Transverse colon (tissue), 4 donors: ENCODE measurements around the gene FOXP1. TPM values are rescaled to one million over a fixed set of nuclear protein-coding genes. Genes with fewer than 3 reads are reported as not detected.

Source experiments
- DNase-seq: peaks from one replicate; pipeline ENCODE4 v3.0.0-alpha.2; 2019
- H3K27ac ChIP-seq, 4 donors: fragments of 200-600 bp; sonication (generic); 2 replicates each; pipeline ENCODE4 v1.5.1; 2016 to 2018; ENCODE audit warnings: inconsistent platforms in 4 of 4
- H3K27me3 ChIP-seq: fragments of 200-600 bp; sonication (generic); 2 replicates; pipeline ENCODE4 v1.5.1; 2017; ENCODE audit warnings: inconsistent platforms
- H3K36me3 ChIP-seq, 4 donors: fragments of 200-600 bp; sonication (generic); 2 replicates each; pipeline ENCODE4 v1.5.1; 2017 to 2019; ENCODE audit warnings: inconsistent platforms in 4 of 4
- H3K4me1 ChIP-seq, 4 donors: fragments of 200-600 bp; sonication (generic); 2 replicates each; pipeline ENCODE4 v1.5.1; 2017 to 2020; ENCODE audit warnings: inconsistent platforms in 4 of 4
- H3K4me3 ChIP-seq, 4 donors: fragments of 200-600 bp; sonication (generic); 1 replicate in 1 of 4; 2 replicates in 3 of 4; pipeline versions ENCODE4 v1.5.1 to v1.6.1; 2017 to 2019; ENCODE audit warnings: inconsistent platforms in 4 of 4
- H3K9me3 ChIP-seq, 2 donors: fragments of 200-600 bp; sonication (generic); 2 replicates each; pipeline ENCODE4 v1.5.1; 2017 to 2019; ENCODE audit warnings: inconsistent platforms in 2 of 2
- CTCF ChIP-seq, 5 experiments: fragments of 200-600 bp in 3 of 5; fragments of 450-650 bp in 2 of 5; sonication (generic) in 3 of 5; IDR thresholded peaks; 1 replicate in 2 of 5; 2 replicates in 3 of 5; pipeline ENCODE4 v1.5.1; 2016 to 2017; ENCODE audit warnings: antibody characterized with exemption in 5 of 5, inconsistent platforms in 3 of 5, mild to moderate bottlenecking in 2 of 5, moderate library complexity in 1 of 5
- EP300 ChIP-seq: sonication (generic); formaldehyde crosslinking; IDR thresholded peaks from one replicate; pipeline ENCODE4 v1.6.1; 2017; ENCODE audit warnings: antibody characterized with exemption, low read depth
- POLR2A ChIP-seq: fragments of 450-650 bp; IDR thresholded peaks from one replicate; pipeline ENCODE4 v1.6.1; 2016; ENCODE audit warnings: antibody characterized with exemption, mild to moderate bottlenecking, moderate library complexity
- POLR2AphosphoS5 ChIP-seq, 3 donors: sonication (generic); formaldehyde crosslinking; IDR thresholded peaks; one replicate each; pipeline ENCODE4 v1.6.1; 2016; ENCODE audit warnings: antibody characterized with exemption in 3 of 3
- WGBS, 2 donors: methylation state at CpG; one replicate each; pipeline ENCODE4 v1.1.5; 2018; ENCODE audit warnings: low coverage in 1 of 2; 5-methylcytosine and 5-hydroxymethylcytosine counted together
- in situ Hi-C, 4 donors: fragments of 200-750 bp; cut with MboI; loops; one replicate each; pipeline versions ENCODE4 v1.15.0 to v1.15.1; 2017; ENCODE audit warnings: low sequenced_read_pairs in 3 of 4, low pct_ligation_motif_present in 1 of 4, low pct_unique_long_range_greater_than_20kb in 1 of 4
- intact Hi-C: fragments of 100-400 bp; cut with DNase I; formaldehyde crosslinking; loops from one replicate; pipeline ENCODE4 v1.15.1; 2023; ENCODE audit warnings: low total_unique reads
- total RNA-seq, 4 donors: library from RNA; depleted of rRNA; stranded (reverse); fragments of >200 nt; gene quantifications; one replicate each; pipeline ENCODE4 v1.1.0, GENCODE V29; 2016

FOXP1 gene
- total RNA-seq, 4 donors from 2014 or later: 102 to 260 (median 150) TPM

DNA sequence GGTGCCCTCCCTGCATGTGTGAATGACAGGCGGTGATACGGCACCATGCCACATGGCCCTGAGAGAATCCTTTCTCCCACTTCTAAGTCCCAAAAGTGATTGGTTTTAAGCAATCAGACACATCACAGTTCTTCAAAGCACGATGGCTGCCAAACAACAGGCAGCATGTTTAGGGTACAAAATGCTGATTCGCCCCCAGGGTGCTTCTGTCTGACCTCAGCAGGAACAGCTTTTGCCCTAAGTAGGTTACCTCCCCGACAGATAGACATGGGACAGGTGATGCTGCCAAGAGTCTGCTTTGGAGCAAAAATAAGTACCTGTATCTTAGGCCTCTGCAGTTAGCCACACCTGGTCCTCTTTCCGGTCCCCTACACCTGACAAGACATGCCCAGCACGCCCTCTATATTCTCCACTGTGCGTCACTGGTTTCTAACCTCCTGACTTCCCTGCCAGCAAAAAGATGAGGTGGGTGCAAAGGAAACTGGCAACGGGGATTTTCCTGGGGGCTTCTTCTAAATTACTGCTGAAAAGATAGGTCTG, 549.8 kb downstream of the FOXP1 start:
- DNase-seq: no peak
- H3K36me3 ChIP-seq: peaks cover 0 to 8% (median 0%) of the 10 kb centered on the region in 4 donors
- H3K4me3 ChIP-seq: no peak overlapping the region
- H3K27me3 ChIP-seq: no peaks in the 10 kb centered on the region
- in situ Hi-C loops: no loop called here
- H3K27ac ChIP-seq: peak overlapping the region in 3 of 4 donors; percentile 41 to 79 (median 59)
- 85 to 93% methylated on average over 5 to 9 of the region's 9 CpGs for WGBS, 2 donors
- intact Hi-C loops: no loop called here
- no peak for TF ChIP-seq CTCF (IDR thresholded peaks at IDR 0.05)
- no peak for TF ChIP-seq EP300
- TF ChIP-seq POLR2A: no peak
- TF ChIP-seq POLR2AphosphoS5 (IDR thresholded peaks at IDR 0.05): no peak
- H3K9me3 ChIP-seq: no peaks in the 10 kb centered on the region
- H3K4me1 ChIP-seq: peaks cover 31 to 79% (median 53%) of the 10 kb centered on the region in 4 donors

DNA sequence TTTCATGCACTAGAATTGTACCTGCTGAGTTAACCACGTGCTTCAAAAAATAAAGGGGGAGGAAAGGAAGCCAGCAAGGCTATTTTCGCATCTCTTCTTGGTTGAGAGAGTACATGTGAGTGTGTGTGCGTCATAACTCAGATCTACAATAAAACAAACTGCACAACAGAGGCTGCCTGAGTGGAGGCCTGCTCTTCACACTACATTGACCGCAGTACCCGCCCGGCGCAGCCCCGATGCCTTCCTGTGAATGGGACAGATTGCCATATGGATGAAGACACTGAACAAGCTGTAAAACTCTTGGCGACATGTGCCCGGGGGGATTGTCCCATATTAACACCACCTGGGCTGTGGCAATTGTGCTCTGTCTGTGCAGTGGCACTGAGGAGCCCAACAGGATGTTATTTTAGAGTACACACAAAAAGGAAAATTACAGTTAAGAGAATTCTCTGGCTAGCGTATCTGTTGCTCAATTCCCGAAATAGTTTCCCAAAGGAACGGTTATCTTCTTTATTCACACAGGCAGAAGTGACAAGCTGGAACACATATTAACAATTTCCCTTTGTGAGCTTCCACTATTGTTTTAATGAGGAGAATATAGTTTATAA, 551.5 kb downstream of the FOXP1 start:
- Histone ChIP-seq H3K4me1 (peaks cover 28 to 79% (median 47%) of the 10 kb centered on the region in 4 donors), H3K4me3 (no peak overlapping the region), H3K9me3 (no peaks in the 10 kb centered on the region), H3K36me3 (peaks cover 0 to 8% (median 0%) of the 10 kb centered on the region in 4 donors), H3K27ac (peak overlapping the region; percentile 59 to 79 (median 68)), H3K27me3 (no peaks in the 10 kb centered on the region)
- 65 to 69% methylated on average over 3 to 13 of the region's 13 CpGs for WGBS, 2 donors
- DNase-seq: no peak
- TF ChIP-seq CTCF (IDR thresholded peaks at IDR 0.05) (no peak), POLR2A (no peak), POLR2AphosphoS5 (IDR thresholded peaks at IDR 0.05) (no peak), EP300 (no peak)
- in situ Hi-C loops (no loop called here), intact Hi-C loops (no loop called here)

- 33 to 34% methylated on average over 1 of the region's 1 CpG for WGBS, 2 donors
- Histone ChIP-seq H3K4me3 (no peak overlapping the region), H3K4me1 (peaks cover 27 to 80% (median 43%) of the 10 kb centered on the region in 4 donors), H3K36me3 (peaks cover 0 to 8% (median 0%) of the 10 kb centered on the region in 4 donors), H3K9me3 (no peaks in the 10 kb centered on the region), H3K27ac (peak overlapping the region; percentile 59 to 79 (median 68)), H3K27me3 (no peaks in the 10 kb centered on the region)
- intact Hi-C loops (no loop called here), in situ Hi-C loops (no loop called here)
- DNase-seq: no peak
- no peak for TF ChIP-seq CTCF (IDR thresholded peaks at IDR 0.05)
- TF ChIP-seq EP300: no peak
- TF ChIP-seq POLR2A: no peak
- no peak for TF ChIP-seq POLR2AphosphoS5 (IDR thresholded peaks at IDR 0.05)
These were observed 552.3 kb downstream of the FOXP1 start for GRCh38 chr3:71031181-71031580.

GRCh38 chr3:71030748-71031147, 552.8 kb downstream of the FOXP1 start:
- peak overlapping the region; percentile 59 to 79 (median 68) for H3K27ac ChIP-seq
- H3K4me3 ChIP-seq: no peak overlapping the region
- WGBS, 2 donors: 87 to 88% methylated on average over 5 of the region's 5 CpGs
- intact Hi-C loops (no loop called here), in situ Hi-C loops (no loop called here)
- H3K4me1 ChIP-seq: peaks cover 27 to 80% (median 42%) of the 10 kb centered on the region in 4 donors
- TF ChIP-seq EP300 (no peak), CTCF (IDR thresholded peaks at IDR 0.05) (no peak), POLR2A (no peak), POLR2AphosphoS5 (IDR thresholded peaks at IDR 0.05) (no peak)
- no peak for DNase-seq
- H3K9me3 ChIP-seq: no peaks in the 10 kb centered on the region
- H3K36me3 ChIP-seq: peaks cover 0 to 8% (median 0%) of the 10 kb centered on the region in 4 donors
- H3K27me3 ChIP-seq: no peaks in the 10 kb centered on the region
